SIG-M5 treated with dmso at 0.1 percent for 504 hours (cell line): ENCODE measurements around the gene ZNF629.

ENCODE experiments used
- DNase-seq: peaks from one replicate; lab custom pipeline; 2025; ENCODE audit not compliant: unreplicated experiment; lab: John Stamatoyannopoulos, UW

ZNF629 gene

GRCh38 chr16:30767767-30768465, 19.1 kb downstream of the ZNF629 start:
- DNase-seq = no peak

- no peak for DNase-seq
Measured at GRCh38 chr16:30766933-30767284, 20.1 kb downstream of the ZNF629 start.

- no peak for DNase-seq
Measured at GRCh38 chr16:30766206-30766932, 20.6 kb downstream of the ZNF629 start.

GRCh38 chr16:30764816-30765465, 22.1 kb downstream of the ZNF629 start:
- no peak for DNase-seq

- DNase-seq = no peak
Measured at GRCh38 chr16:30764086-30764485, 22.9 kb downstream of the ZNF629 start.

- DNase-seq = no peak
Measured at GRCh38 chr16:30762991-30763725, 23.8 kb downstream of the ZNF629 start.

- peak; percentile 98 for DNase-seq
Measured at GRCh38 chr16:30761928-30762902, 24.8 kb downstream of the ZNF629 start, which contains the start of the genes CFAP119 and RNF40. Gene CFAP119, minus strand, starts transcription at chr16:30762062. Its CDS starts 314 bp downstream, at chr16:30761748. Gene RNF40, plus strand, starts transcription at chr16:30762322. Its CDS starts 224 bp downstream, at chr16:30762546.

- DNase-seq = peak; percentile 62
Measured at GRCh38 chr16:30761427-30761927, 25.5 kb downstream of the ZNF629 start.

GRCh38 chr16:30760577-30761426, 26.2 kb downstream of the ZNF629 start:
- peak; percentile 62 for DNase-seq

GRCh38 chr16:30760001-30760559, 26.9 kb downstream of the ZNF629 start:
- DNase-seq = no peak

- peak; percentile 83 for DNase-seq
Measured at GRCh38 chr16:30758988-30759491, 28.0 kb downstream of the ZNF629 start.

- DNase-seq = no peak
Measured at GRCh38 chr16:30757316-30757715, 29.7 kb downstream of the ZNF629 start.

- DNase-seq = no peak
Measured at GRCh38 chr16:30756781-30757100, 30.3 kb downstream of the ZNF629 start.

- no peak for DNase-seq
Measured at GRCh38 chr16:30755955-30756780, 30.8 kb downstream of the ZNF629 start.

GRCh38 chr16:30753596-30753995, 33.4 kb downstream of the ZNF629 start:
- no peak for DNase-seq

GRCh38 chr16:30750876-30751465, 36.0 kb downstream of the ZNF629 start:
- DNase-seq = no peak

- DNase-seq = no peak
Measured at GRCh38 chr16:30750201-30750600, 36.8 kb downstream of the ZNF629 start.
